CD4-positive, alpha-beta T cell treated with Interleukin-17A for 1 hour (primary cell): Measurements from ENCODE around the gene NDUFB7.
A peak's percentile ranks its signal among the peaks of the same experiment; 100 is the strongest.

Source experiments
- DNase-seq: peaks from one replicate; pipeline ENCODE4 v3.0.0-alpha.2; 2020

The NDUFB7 gene

GRCh38 chr19:14517840-14518505, 53.9 kb downstream of the NDUFB7 start, which contains the start of gene DNAJB1:
Gene DNAJB1, minus strand, starts transcription at chr19:14518397. Its CDS starts 48 bp downstream, at chr19:14518349.
- DNase-seq, result peak; percentile 79

- no peak for DNase-seq
Measured at GRCh38 chr19:14517446-14517839, 54.4 kb downstream of the NDUFB7 start.

GRCh38 chr19:14516746-14517438, 55.0 kb downstream of the NDUFB7 start:
- peak; percentile 56 for DNase-seq
